ENCODE results near the gene TTC24. TPM values are rescaled to one million over a fixed set of nuclear protein-coding genes. Genes with fewer than 3 reads are reported as not detected.

TTC24 gene
- total and polyA plus RNA-seq, 2 experiments from 2014 or later: not detected

GRCh38 chr1:156625436-156626078 is 46.0 kb downstream of the TTC24 start:
- Histone ChIP-seq H3K27me3 (ENCODE audit: insufficient read depth) (peaks cover 73% of the 10 kb centered on the region), H3K4me1 (ENCODE audit: insufficient read depth) (peaks cover 6% of the 10 kb centered on the region; the same call in 1 of the 2 replicates), H2AFZ (peak overlapping the region; percentile 76), H3K9me2 (ENCODE audit: insufficient read depth) (no peaks in the 10 kb centered on the region), H3K4me2 (peak overlapping the region; percentile 95), H3K27ac (ENCODE audit: low read depth) (no peak overlapping the region), H4K20me1 (replicated peaks; ENCODE audit: insufficient read depth) (no peaks in the 10 kb centered on the region), H3K36me3 (ENCODE audit: insufficient read depth) (no peaks in the 10 kb centered on the region; the same call in 1 of the 2 replicates), H3F3A (replicated peaks; ENCODE audit: low read depth) (peaks cover 12% of the 10 kb centered on the region; the same call in 1 of the 2 replicates), H3K79me2 (replicated peaks; ENCODE audit: insufficient read depth) (no peaks in the 10 kb centered on the region), H3K4me3 (peak overlapping the region; percentile 78)
- Mint-ChIP-seq H3K4me3 (peak overlapping the region; percentile 74), H3K4me1 (peaks cover 4% of the 10 kb centered on the region), H3K9me3 (no peaks in the 10 kb centered on the region; the same call in 2 of the 3 replicates), H3K27me3 (ENCODE audit: insufficient read depth, low read depth, poor library complexity) (peaks cover 50% of the 10 kb centered on the region), H3K36me3 (ENCODE audit: low read depth) (no peaks in the 10 kb centered on the region), H3K27ac (no peak overlapping the region)
- ATAC-seq: peak; percentile 33
- TF ChIP-seq CREB1 (CRISPR knock-in tag; IDR thresholded peaks at IDR 0.05; ENCODE audit: low read depth): no peak
- peak; percentile 69 for TF ChIP-seq EZH2 (IDR thresholded peaks at IDR 0.05; ENCODE audit: low read depth, unreplicated experiment)
- peak; percentile 74 to 90 for TF ChIP-seq CTCF (conservative IDR thresholded peaks at IDR 0.05; ENCODE audit: low read depth in 2 of 2)
- no peak for TF ChIP-seq NANOG (IDR thresholded peaks at IDR 0.05; ENCODE audit: borderline replicate concordance)
- TF ChIP-seq JUNB (IDR thresholded peaks at IDR 0.05; ENCODE audit: unreplicated experiment): no peak
- TF ChIP-seq REST (IDR thresholded peaks at IDR 0.05; ENCODE audit: unreplicated experiment): no peak
- no peak for TF ChIP-seq ZNF114 (CRISPR knock-in tag; IDR thresholded peaks at IDR 0.05)
- no peak for TF ChIP-seq ZNF462 (CRISPR knock-in tag; IDR thresholded peaks at IDR 0.05)
- TF ChIP-seq EZH2phosphoT487 (IDR thresholded peaks at IDR 0.05; ENCODE audit: unreplicated experiment): no peak
- DNase-seq (ENCODE audit: low spot score): peak; percentile 73
